CD14-positive monocyte (primary cell): Measurements from ENCODE around the gene SMIM10L1. TPM values are rescaled to one million over a fixed set of nuclear protein-coding genes. Genes with fewer than 3 reads are reported as not detected.

ENCODE experiments used
- DNase-seq, 3 donors: peaks; one replicate each; pipeline ENCODE4 v3.0.0-alpha.2; 2011 to 2022
- H2AFZ ChIP-seq: 2 replicates; pipeline ENCODE4 v1.6.0; 2012; ENCODE audit warnings: mild to moderate bottlenecking, low read depth, low read length, inconsistent platforms; ENCODE audit not compliant: insufficient read depth, poor library complexity, severe bottlenecking
- H3K27ac ChIP-seq, 2 donors: 1 replicate in 1 of 2; 2 replicates in 1 of 2; pipeline ENCODE4 v1.5.1; 2012 to 2013; ENCODE audit warnings: low read length in 2 of 2, control low read depth in 1 of 2, inconsistent platforms in 1 of 2, low read depth in 1 of 2, mild to moderate bottlenecking in 1 of 2
- H3K27me3 ChIP-seq, 2 donors: one replicate each; pipeline versions ENCODE4 v1.6.0 to v1.6.1; 2011 to 2013; ENCODE audit warnings: low read length in 2 of 2; ENCODE audit not compliant: control insufficient read depth in 2 of 2, insufficient read depth in 2 of 2
- H3K36me3 ChIP-seq, 2 donors: replicated peaks in 1 of 2; 1 replicate in 1 of 2; 2 replicates in 1 of 2; pipeline versions ENCODE4 v1.5.1 to v1.6.1; 2012 to 2013; ENCODE audit warnings: low read length in 2 of 2, control low read depth in 1 of 2, inconsistent platforms in 1 of 2, mild to moderate bottlenecking in 1 of 2; ENCODE audit not compliant: insufficient read depth in 2 of 2, control insufficient read depth in 1 of 2
- H3K4me1 ChIP-seq, 2 donors: 1 replicate in 1 of 2; 2 replicates in 1 of 2; pipeline versions ENCODE4 v1.5.1 to v1.6.1; 2012 to 2013; ENCODE audit warnings: low read length in 2 of 2, control low read depth in 1 of 2, inconsistent platforms in 1 of 2, mild to moderate bottlenecking in 1 of 2, moderate library complexity in 1 of 2; ENCODE audit not compliant: insufficient read depth in 2 of 2, control insufficient read depth in 1 of 2
- H3K4me2 ChIP-seq: replicated peaks from 2 replicates; pipeline ENCODE3; 2012; ENCODE audit warnings: low read length, moderate library complexity, mild to moderate bottlenecking; ENCODE audit not compliant: poor library complexity, severe bottlenecking; ENCODE audit errors: extremely low read depth
- H3K4me3 ChIP-seq, 3 experiments: fragments of 200-600 bp in 1 of 3; sonication (generic) in 1 of 3; replicated peaks in 1 of 3; 1 replicate in 2 of 3; 2 replicates in 1 of 3; pipeline ENCODE4 v1.5.1; 2011 to 2013; ENCODE audit warnings: low read length in 3 of 3, mild to moderate bottlenecking in 3 of 3, control low read depth in 2 of 3, low read depth in 2 of 3, inconsistent platforms in 1 of 3, moderate library complexity in 1 of 3
- H3K79me2 ChIP-seq: 2 replicates; pipeline ENCODE4 v1.6.0; 2012; ENCODE audit warnings: mild to moderate bottlenecking, control low read depth, inconsistent platforms, low read length, moderate library complexity; ENCODE audit not compliant: insufficient read depth
- H3K9ac ChIP-seq: 2 replicates; pipeline ENCODE4 v1.6.0; 2017; ENCODE audit warnings: low read length, mild to moderate bottlenecking; ENCODE audit not compliant: insufficient read depth, poor library complexity, severe bottlenecking
- H3K9me3 ChIP-seq, 2 donors: replicated peaks in 1 of 2; 1 replicate in 1 of 2; 2 replicates in 1 of 2; pipeline versions ENCODE4 v1.5.1 to v1.6.1; 2012 to 2013; ENCODE audit warnings: low read length in 2 of 2, control low read depth in 1 of 2; ENCODE audit not compliant: control insufficient read depth in 1 of 2, insufficient read depth in 1 of 2
- H4K20me1 ChIP-seq: 2 replicates; pipeline ENCODE4 v1.6.0; 2012; ENCODE audit warnings: mild to moderate bottlenecking, low read length, control low read depth, moderate library complexity; ENCODE audit not compliant: insufficient read depth
- H3K27ac Mint-ChIP-seq, 7 donors: one replicate each; pipeline ENCODE4 v1.8.0; 2020; ENCODE audit warnings: mild to moderate bottlenecking in 7 of 7, mixed read lengths in 7 of 7, moderate library complexity in 6 of 7, inconsistent platforms in 2 of 7
- H3K27me3 Mint-ChIP-seq, 3 donors: one replicate each; pipeline ENCODE4 v1.8.0; 2021 to 2022; ENCODE audit warnings: low read depth in 3 of 3, mild to moderate bottlenecking in 3 of 3, mixed read lengths in 3 of 3, moderate library complexity in 3 of 3, inconsistent platforms in 1 of 3
- H3K36me3 Mint-ChIP-seq, 2 donors: one replicate each; pipeline ENCODE4 v1.8.0; 2020; ENCODE audit warnings: mixed read lengths in 2 of 2, inconsistent platforms in 1 of 2, mild to moderate bottlenecking in 1 of 2
- H3K4me1 Mint-ChIP-seq: one replicate; pipeline ENCODE4 v1.8.0; 2020; ENCODE audit warnings: mild to moderate bottlenecking, mixed read lengths
- H3K4me3 Mint-ChIP-seq, 2 donors: one replicate each; pipeline ENCODE4 v1.8.0; 2020; ENCODE audit warnings: mild to moderate bottlenecking in 2 of 2, mixed read lengths in 2 of 2, moderate library complexity in 1 of 2
- H3K9me3 Mint-ChIP-seq, 7 donors: one replicate each; pipeline ENCODE4 v1.8.0; 2020 to 2022; ENCODE audit warnings: mixed read lengths in 7 of 7, mild to moderate bottlenecking in 6 of 7, moderate library complexity in 6 of 7, inconsistent platforms in 2 of 7
- whole genome bisulfite sequencing: methylation state at CpG from one replicate; pipeline ENCODE4 v1.1.5; 2013; ENCODE audit warnings: missing lambda C conversion rate; ENCODE audit not compliant: insufficient coverage; 5-methylcytosine and 5-hydroxymethylcytosine counted together
- intact Hi-C, 2 donors: fragments of 100-400 bp; cut with micrococcal nuclease; formaldehyde crosslinking; loops; one replicate each; pipeline versions ENCODE4 v1.15.0 to v1.15.1; 2023
- polyA plus RNA-seq, 3 donors: library from polyadenylated mRNA; depleted of rRNA in 1 of 3; unstranded in 2 of 3; stranded (reverse) in 1 of 3; fragments of 300-500 nt in 2 of 3; fragments of >200 nt in 1 of 3; fragmentation: Illumina TruSeq in 2 of 3; gene quantifications; 1 replicate in 2 of 3; 2 replicates in 1 of 3; pipeline ENCODE4 v1.2.3, GENCODE V29; 2012 to 2021
- TF ChIP-seq, protein P1 (sequence below): fragments of 200-600 bp; IDR thresholded peaks from one replicate; pipeline ENCODE4 v1.8.0; 2022; ENCODE audit warnings: antibody characterized with exemption, mild to moderate bottlenecking

SMIM10L1 gene
- polyA plus RNA-seq, 3 donors = 1.4 to 7.8 (median 7.3) TPM

DNA sequence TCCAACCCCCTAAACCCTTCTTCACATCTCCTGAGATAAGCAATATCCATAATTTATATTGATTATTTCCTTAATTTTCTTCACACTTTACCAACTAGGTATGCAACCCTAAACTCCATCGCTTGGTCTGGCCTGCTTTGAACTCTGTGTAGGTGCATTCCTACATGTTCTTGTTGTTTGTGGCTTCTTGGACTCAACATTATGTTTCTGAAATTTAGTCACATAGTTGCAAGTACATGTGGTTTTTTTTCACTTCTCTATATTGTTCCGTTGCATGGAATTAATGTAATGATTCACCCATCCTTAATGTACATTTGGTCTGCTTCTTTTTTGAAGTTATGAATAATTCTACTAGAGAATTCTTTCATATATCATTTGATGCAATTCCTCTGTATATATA is 34.9 kb upstream of the SMIM10L1 start:
- H3K4me3 ChIP-seq = no peak overlapping the region
- peaks cover 8% of the 10 kb centered on the region for H3K4me1 Mint-ChIP-seq
- TF ChIP-seq, protein P1, sequence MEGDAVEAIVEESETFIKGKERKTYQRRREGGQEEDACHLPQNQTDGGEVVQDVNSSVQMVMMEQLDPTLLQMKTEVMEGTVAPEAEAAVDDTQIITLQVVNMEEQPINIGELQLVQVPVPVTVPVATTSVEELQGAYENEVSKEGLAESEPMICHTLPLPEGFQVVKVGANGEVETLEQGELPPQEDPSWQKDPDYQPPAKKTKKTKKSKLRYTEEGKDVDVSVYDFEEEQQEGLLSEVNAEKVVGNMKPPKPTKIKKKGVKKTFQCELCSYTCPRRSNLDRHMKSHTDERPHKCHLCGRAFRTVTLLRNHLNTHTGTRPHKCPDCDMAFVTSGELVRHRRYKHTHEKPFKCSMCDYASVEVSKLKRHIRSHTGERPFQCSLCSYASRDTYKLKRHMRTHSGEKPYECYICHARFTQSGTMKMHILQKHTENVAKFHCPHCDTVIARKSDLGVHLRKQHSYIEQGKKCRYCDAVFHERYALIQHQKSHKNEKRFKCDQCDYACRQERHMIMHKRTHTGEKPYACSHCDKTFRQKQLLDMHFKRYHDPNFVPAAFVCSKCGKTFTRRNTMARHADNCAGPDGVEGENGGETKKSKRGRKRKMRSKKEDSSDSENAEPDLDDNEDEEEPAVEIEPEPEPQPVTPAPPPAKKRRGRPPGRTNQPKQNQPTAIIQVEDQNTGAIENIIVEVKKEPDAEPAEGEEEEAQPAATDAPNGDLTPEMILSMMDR = no peak
- DNase-seq = no peak
- H3K9me3 ChIP-seq = no peaks in the 10 kb centered on the region
- no peaks in the 10 kb centered on the region for H3K4me1 ChIP-seq
- H3K27ac Mint-ChIP-seq = no peak overlapping the region
- H2AFZ ChIP-seq = no peak overlapping the region
- intact Hi-C loops = no loop called here
- no peak overlapping the region for H3K4me3 Mint-ChIP-seq
- H3K36me3 Mint-ChIP-seq = peaks cover 2 to 6% of the 10 kb centered on the region in 2 donors
- H3K79me2 ChIP-seq = peaks cover 2% of the 10 kb centered on the region
- H3K27ac ChIP-seq = no peak overlapping the region
- peaks cover 0 to 2% (median 0%) of the 10 kb centered on the region in 3 donors for H3K27me3 Mint-ChIP-seq
- WGBS = no CpG with 5 or more reads among the region's 2 CpGs
- no peaks in the 10 kb centered on the region for H3K9me3 Mint-ChIP-seq
- H3K9ac ChIP-seq = no peak overlapping the region
- no peak overlapping the region for H3K4me2 ChIP-seq
- H4K20me1 ChIP-seq = peaks cover 3% of the 10 kb centered on the region
- H3K27me3 ChIP-seq = no peaks in the 10 kb centered on the region
- H3K36me3 ChIP-seq = no peaks in the 10 kb centered on the region

- H3K4me3 ChIP-seq = no peak overlapping the region
- TF ChIP-seq, protein P1 = no peak
- peaks cover 10 to 20% of the 10 kb centered on the region in 2 donors for H3K9me3 ChIP-seq
- H3K4me1 Mint-ChIP-seq = no peaks in the 10 kb centered on the region
- no peak for DNase-seq
- H3K27me3 ChIP-seq = no peaks in the 10 kb centered on the region
- intact Hi-C loops = no loop called here
- H3K27me3 Mint-ChIP-seq = no peaks in the 10 kb centered on the region
- no CpG with 5 or more reads among the region's 2 CpGs for WGBS
- H3K79me2 ChIP-seq = peaks cover 12% of the 10 kb centered on the region
- H3K27ac Mint-ChIP-seq = no peak overlapping the region
- H3K27ac ChIP-seq = no peak overlapping the region
- H3K4me1 ChIP-seq = no peaks in the 10 kb centered on the region
- peaks cover 8 to 9% of the 10 kb centered on the region in 2 donors for H3K36me3 Mint-ChIP-seq
- H3K4me2 ChIP-seq = no peak overlapping the region
- H3K4me3 Mint-ChIP-seq = no peak overlapping the region
- H2AFZ ChIP-seq = no peak overlapping the region
- H3K9me3 Mint-ChIP-seq = peaks cover 8 to 19% (median 15%) of the 10 kb centered on the region in 7 donors
- H4K20me1 ChIP-seq = no peaks in the 10 kb centered on the region
- H3K36me3 ChIP-seq = peaks cover 0 to 7% of the 10 kb centered on the region in 2 donors
- no peak overlapping the region for H3K9ac ChIP-seq
Observed at GRCh38 chr12:11143352-11143751, 27.6 kb upstream of the SMIM10L1 start.
